DND-41 (cell line): ENCODE results near the gene ARHGAP28.

Source experiments
- CTCF ChIP-seq: IDR thresholded peaks from 2 replicates; pipeline ENCODE4 v1.5.1; 2012; ENCODE audit warnings: borderline replicate concordance, low read length, moderate library complexity, mild to moderate bottlenecking; ENCODE audit not compliant: poor library complexity, severe bottlenecking; ENCODE audit errors: extremely low read depth
- EZH2 ChIP-seq: IDR thresholded peaks from 3 replicates; pipeline ENCODE4 v1.6.1; 2012; ENCODE audit warnings: borderline replicate concordance, low read depth, mild to moderate bottlenecking, moderate library complexity, low read length, inconsistent platforms; ENCODE audit not compliant: severe bottlenecking

- TF ChIP-seq CTCF = no peak
- no peak for TF ChIP-seq EZH2
Measured at GRCh38 chr18:6782861-6783260, 53.3 kb downstream of the ARHGAP28 start.
